C4-2B (cell line): ENCODE results near the gene TTC28.

Source experiments
- H3K27ac ChIP-seq: fragments of 450-650 bp; 2 replicates; pipeline ENCODE4 v1.5.1; 2017
- CTCF ChIP-seq: fragments of 450-650 bp; conservative IDR thresholded peaks from 2 replicates; pipeline ENCODE4 v1.5.1; 2017; ENCODE audit warnings: mild to moderate bottlenecking
- ZFX ChIP-seq: fragments of 450-650 bp; IDR thresholded peaks from 2 replicates; pipeline ENCODE4 v1.6.1; 2017

Gene TTC28

GRCh38 chr22:28018461-28018927 is 661.1 kb downstream of the TTC28 start:
- H3K27ac ChIP-seq: no peak overlapping the region
- TF ChIP-seq ZFX (no peak), CTCF (no peak)

GRCh38 chr22:28017859-28018258 is 661.8 kb downstream of the TTC28 start:
- TF ChIP-seq CTCF: no peak
- no peak for TF ChIP-seq ZFX

GRCh38 chr22:28017558-28017820 is 662.2 kb downstream of the TTC28 start:
- TF ChIP-seq ZFX (no peak), CTCF (no peak)
- no peak overlapping the region for H3K27ac ChIP-seq

More at GRCh38 chr22:28017859-28018258, 661.8 kb downstream of the TTC28 start:
- H3K27ac ChIP-seq: no peak overlapping the region

DNA sequence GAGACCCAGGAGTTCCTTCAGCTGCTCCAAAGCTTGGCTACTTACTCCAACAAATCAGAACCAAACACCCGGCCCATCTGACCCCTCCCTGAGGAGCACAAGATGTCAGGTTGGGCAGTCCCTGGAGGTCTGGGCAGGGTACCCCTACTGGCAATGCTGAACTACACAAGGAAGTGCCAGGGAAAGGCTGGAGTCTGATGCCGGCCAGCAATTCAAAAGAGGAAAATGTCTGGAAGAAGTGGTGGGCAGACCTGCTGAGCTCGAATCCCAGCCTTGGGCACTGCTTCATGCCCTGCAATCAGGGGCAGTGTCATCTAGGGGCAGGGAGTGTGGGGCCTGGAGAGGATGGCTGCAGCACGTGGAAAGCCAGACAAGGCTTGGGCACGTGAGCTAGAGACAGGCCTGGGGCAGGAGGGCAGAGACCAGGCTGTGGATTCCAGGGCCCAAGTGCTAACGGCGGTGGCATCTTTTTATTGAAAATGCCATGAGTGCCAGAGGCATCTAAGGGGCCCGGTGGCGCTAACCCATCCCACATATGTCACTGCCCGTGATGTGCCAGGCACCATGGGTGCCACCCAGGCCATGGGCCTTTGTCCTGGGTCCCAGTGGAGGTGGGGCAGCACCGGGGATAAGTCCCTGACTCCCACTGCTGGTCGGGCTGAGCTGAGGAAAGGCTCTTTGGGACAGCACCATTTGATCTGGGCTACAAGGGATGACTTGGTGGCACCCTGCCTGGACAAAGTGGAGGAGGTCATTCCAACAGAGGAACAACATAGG is 662.7 kb downstream of the TTC28 start:
- TF ChIP-seq CTCF: no peak
- TF ChIP-seq ZFX: no peak
- H3K27ac ChIP-seq: no peak overlapping the region

DNA sequence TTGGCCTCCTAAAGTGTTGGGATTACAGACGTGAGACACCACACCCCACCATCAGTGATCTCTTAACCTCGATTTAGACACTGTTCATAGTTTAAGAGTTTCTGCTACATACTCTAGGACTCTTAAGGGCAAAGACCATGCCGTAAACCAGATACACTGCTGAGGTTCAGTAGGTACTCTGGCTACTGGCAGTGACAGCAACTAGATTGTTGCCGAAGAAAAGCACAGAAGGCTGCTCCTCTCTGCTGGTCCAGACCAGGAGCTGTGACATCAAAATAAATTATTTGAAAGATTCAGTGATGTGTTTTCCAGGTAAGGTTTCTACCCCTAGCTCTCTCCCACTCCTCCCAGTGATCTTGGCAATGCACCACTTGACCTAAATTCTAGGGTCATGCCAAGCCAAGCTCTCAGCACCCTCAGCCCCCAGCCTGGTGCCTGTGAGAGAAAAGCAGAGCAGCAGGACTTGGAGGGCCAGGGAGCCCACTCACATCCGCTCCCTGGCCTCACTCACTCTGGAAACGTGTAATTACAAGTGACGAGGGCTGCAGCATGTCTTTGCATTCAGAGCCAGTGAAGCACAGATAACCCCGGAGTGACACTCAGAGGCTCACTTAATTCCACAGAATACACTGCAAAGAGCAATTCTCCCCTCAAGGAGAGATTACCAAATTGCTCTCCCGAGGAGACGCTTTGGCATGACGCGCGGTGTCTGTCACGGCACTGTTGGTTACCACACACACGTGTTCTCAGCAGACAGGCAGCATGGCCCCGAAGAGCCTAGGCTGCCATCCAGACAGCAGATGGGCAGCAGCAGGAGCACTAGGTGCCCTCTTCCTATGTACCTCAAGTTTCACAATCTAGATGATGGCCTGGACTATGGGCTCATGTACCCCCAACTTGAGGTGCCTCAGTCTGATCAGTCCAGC is 663.7 kb downstream of the TTC28 start:
- H3K27ac ChIP-seq: no peak overlapping the region
- no peak for TF ChIP-seq CTCF
- no peak for TF ChIP-seq ZFX

DNA sequence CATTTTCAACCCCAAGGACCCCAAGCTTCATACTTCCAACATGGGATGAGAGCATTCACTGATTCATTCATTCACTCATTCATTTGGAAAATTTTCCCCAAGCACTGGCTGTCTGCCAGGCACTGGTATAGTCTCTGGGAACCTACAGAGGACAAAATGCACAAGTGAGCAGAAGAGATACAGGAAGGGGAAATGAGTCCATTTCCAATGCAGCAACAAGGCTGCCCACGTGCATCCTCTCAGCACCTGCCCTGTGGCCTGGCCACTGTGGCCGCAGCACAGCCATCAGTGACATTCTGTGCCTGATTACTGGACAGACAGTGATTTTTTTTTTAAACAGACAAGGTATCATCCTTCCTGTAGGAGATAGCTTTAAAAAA is 664.6 kb downstream of the TTC28 start:
- no peak overlapping the region for H3K27ac ChIP-seq
- TF ChIP-seq ZFX: no peak
- no peak for TF ChIP-seq CTCF

GRCh38 chr22:28014211-28015045 is 665.2 kb downstream of the TTC28 start:
- H3K27ac ChIP-seq: no peak overlapping the region
- TF ChIP-seq CTCF (no peak), ZFX (no peak)
